Activated T-cell treated with anti-CD3 and anti-CD28 coated beads, Interleukin-2, amount 50 U/mL, for 72 hours (primary cell): Measurements from ENCODE around the gene ARHGEF40. TPM values are rescaled to one million over a fixed set of nuclear protein-coding genes. Genes with fewer than 3 reads are reported as not detected.
A peak's percentile ranks its signal among the peaks of the same experiment; 100 is the strongest.
"Not testable (repeated sequence)": the region's sequence is repeated elsewhere in the genome, so short reads cannot be mapped to it uniquely, and the experiment has no call there.

Source experiments
- ATAC-seq, 2 donors: fragments of 150-1000 bp; cut with Tn5 transposase; replicated peaks in 1 of 2; 2 replicates each; pipeline ENCODE4 v1.10.0; 2021; ENCODE audit warnings: moderate library complexity in 2 of 2, mild to moderate bottlenecking in 1 of 2
- DNase-seq, 2 donors: peaks; one replicate each; pipeline ENCODE4 v3.0.0; 2021 to 2022; ENCODE audit warnings: mixed read lengths in 1 of 2
- H3K27ac Mint-ChIP-seq: one replicate; pipeline ENCODE4 v1.8.0; 2022; ENCODE audit warnings: mild to moderate bottlenecking, moderate library complexity, mixed read lengths
- H3K27me3 Mint-ChIP-seq: one replicate; pipeline ENCODE4 v1.8.0; 2022; ENCODE audit warnings: low read depth, mixed read lengths
- H3K36me3 Mint-ChIP-seq, 2 donors: one replicate each; pipeline ENCODE4 v1.8.0; 2022; ENCODE audit warnings: mixed read lengths in 2 of 2, mild to moderate bottlenecking in 1 of 2; ENCODE audit not compliant: insufficient read depth in 2 of 2
- H3K4me1 Mint-ChIP-seq: one replicate; pipeline ENCODE4 v1.8.0; 2022; ENCODE audit warnings: low read depth, mixed read lengths
- H3K4me3 Mint-ChIP-seq, 2 donors: one replicate each; pipeline ENCODE4 v1.8.0; 2022; ENCODE audit warnings: mild to moderate bottlenecking in 2 of 2, mixed read lengths in 2 of 2, moderate library complexity in 2 of 2
- H3K9me3 Mint-ChIP-seq, 2 donors: one replicate each; pipeline ENCODE4 v1.8.0; 2022; ENCODE audit warnings: mixed read lengths in 2 of 2
- total RNA-seq, 2 donors: library from RNA; stranded (reverse); gene quantifications; one replicate each; pipeline ENCODE4 v1.2.3, GENCODE V29; 2022

ARHGEF40 gene
- total RNA-seq, 2 donors from 2014 or later, result 0.26 to 0.37 TPM

DNA sequence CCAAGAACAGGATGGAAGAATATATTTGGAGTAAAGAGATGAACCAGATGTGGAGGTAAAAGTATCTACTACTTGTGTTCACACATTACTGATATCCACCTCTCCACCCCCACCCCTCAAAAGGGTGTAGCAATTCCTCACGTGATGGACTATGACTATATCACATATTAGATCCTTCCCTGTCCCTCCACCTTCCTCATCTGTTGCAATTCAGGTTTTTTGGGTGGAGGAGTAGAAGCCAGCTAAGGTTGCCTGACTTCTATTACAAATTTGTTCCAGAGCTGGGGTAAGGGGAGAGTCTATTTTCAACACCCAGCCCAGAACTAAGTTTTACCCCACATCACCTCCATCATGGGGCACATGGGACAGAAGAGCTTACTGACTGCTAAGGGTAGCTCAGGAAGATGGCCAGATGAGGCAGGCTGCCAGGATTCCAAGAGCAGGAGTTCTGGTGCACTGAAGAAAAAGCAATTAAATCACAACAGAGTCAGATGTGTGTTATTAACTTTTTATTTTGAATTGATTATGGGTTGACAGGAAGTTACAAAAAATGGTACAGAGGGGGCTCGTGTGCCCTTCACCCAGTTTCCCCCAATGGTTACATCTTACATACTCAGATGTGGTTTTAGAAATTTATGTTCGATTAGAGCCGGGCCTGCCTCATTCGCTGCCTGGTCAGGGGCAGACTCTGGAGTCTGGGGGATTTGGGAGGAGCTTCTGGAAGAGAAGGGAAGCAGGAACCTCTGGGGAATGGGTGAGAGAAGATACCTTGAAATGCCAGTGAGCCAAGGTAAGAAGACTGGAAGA, 37.6 kb upstream of the ARHGEF40 start:
- H3K9me3 Mint-ChIP-seq, result no peaks in the 10 kb centered on the region
- no peak overlapping the region for H3K4me3 Mint-ChIP-seq

DNA sequence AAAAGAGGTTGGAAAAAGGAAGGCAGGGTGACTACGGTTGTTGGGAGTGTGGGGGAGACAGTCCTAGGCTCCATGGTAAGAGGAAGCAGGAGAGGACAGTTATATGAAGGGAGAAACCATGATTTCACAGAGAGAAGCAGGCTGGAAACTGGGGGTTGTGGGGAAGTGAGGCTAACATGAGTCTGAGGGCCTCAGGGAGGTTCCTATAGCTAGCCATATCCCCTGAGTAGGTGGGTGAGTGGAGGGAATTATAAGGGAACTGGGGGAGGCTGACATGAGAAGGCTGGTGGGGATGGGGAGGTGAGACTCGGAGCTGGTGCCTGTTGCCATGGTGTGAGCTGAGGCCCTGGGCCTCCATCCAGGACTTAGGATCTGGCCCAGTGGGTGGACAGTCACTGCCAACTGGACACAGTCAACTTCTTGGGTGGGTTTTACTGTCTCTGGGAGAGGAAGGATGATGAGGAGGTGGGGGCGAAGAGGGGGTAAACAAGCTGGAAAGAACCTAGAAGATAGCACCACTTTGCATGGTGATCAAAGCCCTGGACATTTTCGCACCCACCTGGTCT, 36.9 kb upstream of the ARHGEF40 start:
- no peak overlapping the region for H3K4me3 Mint-ChIP-seq
- H3K36me3 Mint-ChIP-seq, result no peaks in the 10 kb centered on the region
- no peak for ATAC-seq
- no peaks in the 10 kb centered on the region for H3K4me1 Mint-ChIP-seq
- no peaks in the 10 kb centered on the region for H3K9me3 Mint-ChIP-seq
- no peaks in the 10 kb centered on the region for H3K27me3 Mint-ChIP-seq
- DNase-seq, result no peak
- H3K27ac Mint-ChIP-seq, result no peak overlapping the region

More for the DNA sequence above, 37.6 kb upstream of the ARHGEF40 start:
- DNase-seq (no peak), ATAC-seq (no peak)
- no peaks in the 10 kb centered on the region for H3K36me3 Mint-ChIP-seq
- no peak overlapping the region for H3K27ac Mint-ChIP-seq
- no peaks in the 10 kb centered on the region for H3K4me1 Mint-ChIP-seq
- H3K27me3 Mint-ChIP-seq, result no peaks in the 10 kb centered on the region

DNA sequence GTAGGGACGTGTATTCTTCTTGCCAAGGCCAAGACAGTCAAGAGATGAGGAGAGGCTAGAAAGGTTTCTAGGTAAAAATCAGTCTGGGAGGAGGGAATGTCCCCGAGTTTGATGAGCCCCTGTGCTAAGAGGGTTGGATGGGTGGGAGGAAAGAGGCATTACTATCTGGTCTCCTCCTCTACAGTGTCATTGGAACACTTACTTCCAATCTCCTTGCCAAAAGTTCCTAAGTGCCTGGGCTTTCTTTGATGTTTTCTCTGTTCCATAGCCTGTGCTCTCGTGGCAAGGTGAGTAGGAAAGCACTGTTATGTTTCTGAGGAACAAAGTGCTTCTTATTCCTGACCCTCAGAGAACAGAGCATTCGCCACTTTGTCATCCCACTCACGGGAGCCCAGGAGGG, 35.4 kb upstream of the ARHGEF40 start, which contains the start of gene RNASE13:
Gene RNASE13 (minus strand): TSS at position 101 of the 400 bp plus-strand sequence. CDS start 519 bp downstream, outside the sequence.
- Mint-ChIP-seq H3K4me1 (no peaks in the 10 kb centered on the region), H3K27me3 (no peaks in the 10 kb centered on the region), H3K4me3 (no peak within 1 kb of the TSS), H3K27ac (no peak within 1 kb of the TSS), H3K9me3 (no peaks in the 10 kb centered on the region), H3K36me3 (no peaks in the 10 kb centered on the region)
- ATAC-seq (no peak), DNase-seq (no peak)

DNA sequence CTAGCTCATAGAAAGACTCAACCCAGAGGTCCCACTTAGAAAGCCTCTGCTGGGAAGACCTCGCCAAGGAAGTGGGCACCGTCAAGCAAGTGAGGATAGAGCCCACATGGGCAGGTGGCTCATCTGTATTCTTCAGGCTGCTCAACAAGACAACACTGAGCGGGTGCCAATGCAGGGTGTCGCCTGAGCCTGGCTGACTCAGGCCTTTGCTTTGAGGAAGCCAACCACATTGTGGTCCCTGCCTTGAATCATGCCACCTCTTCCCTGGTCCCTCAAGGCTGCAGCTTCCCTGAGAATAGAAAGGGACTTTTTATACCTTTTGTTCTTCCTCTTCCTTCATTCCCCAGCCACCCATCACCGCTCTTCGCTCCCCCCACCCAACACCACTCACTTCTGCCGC, 33.4 kb upstream of the ARHGEF40 start:
- no peak for DNase-seq
- H3K4me1 Mint-ChIP-seq, result no peaks in the 10 kb centered on the region
- H3K27ac Mint-ChIP-seq, result no peak overlapping the region
- H3K27me3 Mint-ChIP-seq, result no peaks in the 10 kb centered on the region
- peak in 1 of 2 donors; percentile 33 for ATAC-seq
- H3K4me3 Mint-ChIP-seq, result no peak overlapping the region
- no peaks in the 10 kb centered on the region for H3K9me3 Mint-ChIP-seq
- H3K36me3 Mint-ChIP-seq, result no peaks in the 10 kb centered on the region

DNA sequence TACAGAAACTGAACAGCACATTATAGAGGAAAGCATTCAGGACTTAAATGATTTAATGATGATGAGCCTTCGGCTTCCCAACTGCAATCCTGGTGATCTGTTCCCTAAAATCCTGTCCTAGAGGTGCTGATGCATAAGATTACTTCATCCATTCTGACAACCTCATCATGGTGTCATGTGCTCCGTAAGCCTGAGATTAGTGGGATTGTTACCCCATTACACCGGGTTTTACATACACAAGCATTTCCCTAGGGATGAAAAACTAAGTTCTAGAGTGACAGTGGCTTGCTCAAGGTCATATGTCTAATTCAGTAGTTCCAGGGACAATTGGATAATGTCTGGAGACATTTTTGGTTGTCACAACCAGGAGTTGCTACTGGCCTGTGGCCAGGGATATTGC, 32.9 kb upstream of the ARHGEF40 start:
- DNase-seq (no peak), ATAC-seq (no peak)
- Mint-ChIP-seq H3K36me3 (no peaks in the 10 kb centered on the region), H3K27me3 (peaks cover 2% of the 10 kb centered on the region), H3K4me3 (no peak overlapping the region), H3K4me1 (no peaks in the 10 kb centered on the region), H3K27ac (no peak overlapping the region), H3K9me3 (no peaks in the 10 kb centered on the region)

DNA sequence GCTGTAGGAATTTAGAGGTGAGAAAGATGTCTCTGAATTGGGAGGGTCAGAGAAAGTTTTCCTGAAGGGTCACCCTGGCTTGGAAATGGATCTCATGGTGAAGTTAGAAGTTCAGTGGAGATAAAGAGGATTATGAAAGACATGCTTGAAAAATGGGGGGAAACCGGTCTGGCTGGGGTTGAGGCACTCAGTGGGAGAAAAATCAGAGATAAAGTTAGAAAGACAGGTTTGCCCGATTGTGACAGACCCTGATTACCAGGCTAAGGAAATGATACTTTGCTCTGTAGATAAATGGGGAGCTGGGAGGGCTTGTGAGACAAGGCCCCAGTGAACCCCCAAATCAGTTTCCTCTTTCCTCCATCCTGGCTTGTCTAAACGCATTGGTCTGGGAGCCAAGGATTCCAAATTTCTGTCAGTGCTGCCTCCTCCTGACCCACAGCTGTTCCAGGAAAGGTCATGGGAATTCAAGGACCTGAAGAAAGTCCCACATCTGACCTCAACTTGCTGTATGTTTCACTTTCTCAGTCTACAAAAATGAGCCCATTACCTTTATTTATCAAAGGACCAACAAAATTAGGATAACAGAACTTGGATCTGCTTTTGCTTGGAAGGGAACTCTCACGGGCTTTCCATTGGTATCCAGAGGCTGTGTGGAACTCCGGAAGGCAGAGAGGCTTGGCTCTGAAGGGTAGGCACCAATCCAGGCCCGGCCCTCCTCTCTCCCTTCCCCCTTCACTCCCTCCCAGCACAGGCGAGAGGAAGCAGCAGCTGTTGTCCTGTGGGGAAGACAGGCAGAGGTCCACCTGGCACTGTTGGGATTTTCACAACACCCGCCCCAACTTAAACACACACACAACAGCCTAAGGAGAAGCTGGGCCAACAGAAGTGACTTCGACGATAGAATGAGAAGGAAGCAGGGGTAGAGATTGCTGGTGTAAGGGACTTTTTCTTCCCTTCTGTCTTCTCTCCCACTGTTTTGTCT, 31.4 kb upstream of the ARHGEF40 start:
- ATAC-seq (no peak), DNase-seq (no peak)
- Mint-ChIP-seq H3K27ac (no peak overlapping the region), H3K27me3 (peaks cover 9% of the 10 kb centered on the region), H3K4me3 (no peak overlapping the region), H3K36me3 (no peaks in the 10 kb centered on the region), H3K9me3 (no peaks in the 10 kb centered on the region), H3K4me1 (no peaks in the 10 kb centered on the region)

DNA sequence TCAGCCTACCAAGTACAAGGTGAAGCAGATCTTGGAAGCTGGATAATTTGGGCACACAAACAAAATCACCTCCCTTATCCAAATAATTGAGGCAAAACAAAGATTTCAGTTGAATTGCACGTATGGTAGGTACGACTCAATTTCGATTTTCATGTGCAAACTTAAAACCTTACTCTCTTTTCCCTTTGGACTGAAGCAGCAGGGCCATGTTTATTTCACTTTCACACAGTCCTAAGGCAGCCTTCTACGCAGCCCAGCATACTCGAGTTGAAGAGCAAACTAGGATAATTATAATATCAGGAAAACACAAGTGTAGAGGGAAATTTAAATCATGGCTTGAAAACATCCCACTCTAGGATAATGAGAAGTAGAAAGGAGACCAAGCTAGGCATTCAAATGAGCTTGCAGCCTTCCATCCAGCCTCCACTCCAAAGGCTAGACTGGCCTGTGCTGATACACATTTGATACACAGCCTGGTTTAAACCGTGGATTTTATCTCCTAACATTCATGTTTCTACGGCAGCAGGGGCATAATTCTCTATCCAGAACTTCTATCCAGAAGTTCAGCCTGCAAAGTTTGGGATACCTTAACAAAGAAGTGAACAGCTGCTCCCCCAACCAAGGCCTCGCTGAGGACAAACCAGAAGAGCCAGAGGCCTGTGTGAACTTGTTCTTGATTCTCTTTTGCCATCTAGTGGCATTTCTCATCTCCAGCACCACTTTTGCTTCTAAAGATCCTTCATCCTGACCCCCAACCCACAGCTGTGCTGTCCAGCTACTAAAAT, 30.3 kb upstream of the ARHGEF40 start:
- DNase-seq (peak; percentile 17 to 20), ATAC-seq (peak; percentile 72 to 77)
- Mint-ChIP-seq H3K4me3 (no peak overlapping the region), H3K9me3 (no peaks in the 10 kb centered on the region), H3K27me3 (peaks cover 9% of the 10 kb centered on the region), H3K36me3 (no peaks in the 10 kb centered on the region), H3K4me1 (no peaks in the 10 kb centered on the region), H3K27ac (no peak overlapping the region)

DNA sequence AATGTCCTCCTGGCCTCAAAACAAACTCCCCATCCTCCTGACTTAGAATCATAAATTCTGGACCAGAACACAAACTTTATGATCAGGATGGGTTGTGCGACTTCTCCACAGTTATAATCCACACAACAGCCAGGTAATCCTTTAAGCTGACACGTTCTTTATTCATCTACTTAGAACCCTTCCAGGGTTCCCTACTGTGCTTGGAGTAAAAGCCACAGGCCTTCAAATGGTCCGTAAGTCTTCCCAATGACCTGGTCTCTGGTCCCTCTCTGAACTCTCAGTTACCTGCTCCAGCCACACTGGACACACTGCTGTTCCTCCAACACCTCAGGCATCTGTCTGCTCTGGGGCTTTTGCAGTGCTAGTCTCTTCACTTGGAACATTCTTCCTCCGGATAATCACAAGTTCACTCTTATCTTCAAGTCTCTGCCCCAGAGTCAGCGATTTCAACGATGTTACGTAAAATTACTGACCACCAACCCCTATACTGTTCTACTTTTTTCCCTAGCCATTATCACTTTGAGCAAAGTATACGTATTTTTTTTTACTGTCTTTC, 29.7 kb upstream of the ARHGEF40 start:
- no peaks in the 10 kb centered on the region for H3K4me1 Mint-ChIP-seq
- H3K4me3 Mint-ChIP-seq, result no peak overlapping the region
- no peaks in the 10 kb centered on the region for H3K9me3 Mint-ChIP-seq
- DNase-seq, result no peak
- H3K36me3 Mint-ChIP-seq, result no peaks in the 10 kb centered on the region
- no peak overlapping the region for H3K27ac Mint-ChIP-seq
- no peak for ATAC-seq
- H3K27me3 Mint-ChIP-seq, result peaks cover 16% of the 10 kb centered on the region

DNA sequence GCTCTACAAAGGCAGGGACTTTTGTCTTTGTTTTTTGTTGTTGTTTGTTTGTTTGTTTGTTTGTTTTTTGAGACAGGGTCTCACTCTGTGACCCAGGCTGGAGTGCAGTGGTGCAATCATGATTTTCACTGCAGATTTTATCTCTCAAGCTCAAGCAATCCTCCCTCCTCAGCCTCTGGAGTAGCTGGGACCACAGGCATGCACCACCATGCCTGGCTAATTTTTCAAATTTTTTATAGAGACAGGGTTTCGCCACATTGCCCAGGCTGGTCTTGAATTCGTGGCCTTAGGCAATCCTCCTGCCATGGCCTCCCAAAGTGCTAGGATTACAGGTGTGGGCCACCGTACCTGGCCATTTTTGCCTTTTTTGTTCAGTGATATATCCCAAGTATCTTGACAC, 29.2 kb upstream of the ARHGEF40 start:
- H3K9me3 Mint-ChIP-seq, DNase-seq, H3K4me3 Mint-ChIP-seq, ATAC-seq, H3K4me1 Mint-ChIP-seq, H3K36me3 Mint-ChIP-seq, H3K27ac Mint-ChIP-seq: not testable (repeated sequence)
- peaks cover 19% of the 10 kb centered on the region for H3K27me3 Mint-ChIP-seq

DNA sequence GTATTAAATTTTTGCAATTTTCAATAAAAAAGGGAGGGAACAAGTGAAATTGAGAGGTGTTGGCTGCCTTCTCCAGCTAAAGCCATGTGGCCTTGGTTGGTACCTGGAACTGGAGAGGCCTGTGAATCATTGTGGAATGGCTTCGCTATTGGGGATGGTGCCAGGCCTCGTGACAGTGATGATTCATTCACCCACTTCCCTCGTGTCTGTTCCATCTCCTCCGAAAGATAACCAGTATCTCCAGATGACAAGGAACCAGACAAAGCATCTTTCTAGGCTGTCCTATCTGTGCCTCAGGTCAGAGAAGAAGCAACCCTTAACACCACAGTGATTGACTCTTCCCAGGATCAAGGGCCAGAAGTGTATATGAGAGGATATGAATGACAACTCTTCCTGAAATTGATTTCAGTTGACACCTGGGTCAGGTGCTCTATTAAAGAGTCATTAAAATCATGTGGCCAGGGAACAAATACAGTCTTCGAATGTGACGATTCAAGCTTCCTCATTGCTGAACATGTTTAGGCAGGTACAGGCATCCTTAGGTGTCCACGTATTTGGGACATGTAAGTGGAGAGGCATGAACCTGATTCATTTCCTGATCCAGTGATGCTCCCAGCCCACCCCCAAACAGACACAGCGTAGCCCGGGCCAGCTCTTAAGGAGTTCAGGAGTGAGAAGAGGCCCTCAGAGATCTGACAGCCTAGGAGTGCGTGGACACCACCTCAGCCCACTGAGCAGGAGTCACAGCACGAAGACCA, 28.2 kb upstream of the ARHGEF40 start, which contains the start of gene RNASE7:
Gene RNASE7 (plus strand): TSS at position 687 of the 758 bp plus-strand sequence. CDS start 631 bp downstream, outside the sequence.
- H3K4me3 Mint-ChIP-seq, result no peak within 1 kb of the TSS

DNA sequence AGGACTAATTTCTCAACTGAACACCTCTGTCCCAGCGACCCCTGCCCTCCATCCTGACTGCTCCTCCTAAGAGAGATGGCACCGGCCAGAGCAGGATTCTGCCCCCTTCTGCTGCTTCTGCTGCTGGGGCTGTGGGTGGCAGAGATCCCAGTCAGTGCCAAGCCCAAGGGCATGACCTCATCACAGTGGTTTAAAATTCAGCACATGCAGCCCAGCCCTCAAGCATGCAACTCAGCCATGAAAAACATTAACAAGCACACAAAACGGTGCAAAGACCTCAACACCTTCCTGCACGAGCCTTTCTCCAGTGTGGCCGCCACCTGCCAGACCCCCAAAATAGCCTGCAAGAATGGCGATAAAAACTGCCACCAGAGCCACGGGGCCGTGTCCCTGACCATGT, 27.2 kb upstream of the ARHGEF40 start:
- H3K4me1 Mint-ChIP-seq, result no peaks in the 10 kb centered on the region
- peaks cover 19% of the 10 kb centered on the region for H3K27me3 Mint-ChIP-seq
- H3K36me3 Mint-ChIP-seq, result no peaks in the 10 kb centered on the region
- no peak overlapping the region for H3K27ac Mint-ChIP-seq
- ATAC-seq (no peak), DNase-seq (no peak)
- H3K9me3 Mint-ChIP-seq, result no peaks in the 10 kb centered on the region
- H3K4me3 Mint-ChIP-seq, result no peak overlapping the region

More for the DNA sequence above, 28.2 kb upstream of the ARHGEF40 start, which contains the start of gene RNASE7:
- ATAC-seq (no peak), DNase-seq (no peak)
- no peak within 1 kb of the TSS for H3K27ac Mint-ChIP-seq
- H3K9me3 Mint-ChIP-seq, result no peaks in the 10 kb centered on the region
- no peaks in the 10 kb centered on the region for H3K36me3 Mint-ChIP-seq
- no peaks in the 10 kb centered on the region for H3K4me1 Mint-ChIP-seq
- peaks cover 19% of the 10 kb centered on the region for H3K27me3 Mint-ChIP-seq
